Karpas-422 (cell line): Measurements from ENCODE around the gene TRAF6. TPM values are rescaled to one million over a fixed set of nuclear protein-coding genes. Genes with fewer than 3 reads are reported as not detected.
A peak's percentile ranks its signal among the peaks of the same experiment; 100 is the strongest.
"Not testable (repeated sequence)": the region's sequence is repeated elsewhere in the genome, so short reads cannot be mapped to it uniquely, and the experiment has no call there.

Experiments used
- DNase-seq: peaks from one replicate; pipeline ENCODE4 v3.0.0-alpha.2; 2015
- H2AFZ ChIP-seq: fragments of 200-600 bp; sonication (generic); 2 replicates; pipeline ENCODE4 v1.6.1; 2014; ENCODE audit warnings: antibody characterized with exemption, low read length, mixed read lengths
- H3K27ac ChIP-seq: fragments of 200-600 bp; sonication (generic); 2 replicates; pipeline ENCODE4 v1.5.1; 2014; ENCODE audit warnings: mild to moderate bottlenecking, low read length, moderate library complexity
- H3K27me3 ChIP-seq: fragments of 200-600 bp; sonication (generic); 2 replicates; pipeline ENCODE4 v1.6.1; 2014; ENCODE audit warnings: low read length, mixed read lengths
- H3K36me3 ChIP-seq: fragments of 200-600 bp; sonication (generic); 2 replicates; pipeline ENCODE4 v1.6.1; 2014; ENCODE audit warnings: low read length, mixed read lengths; ENCODE audit not compliant: insufficient read depth
- H3K4me1 ChIP-seq: fragments of 200-600 bp; sonication (generic); 2 replicates; pipeline ENCODE4 v1.6.1; 2014; ENCODE audit warnings: mild to moderate bottlenecking, low read length, mixed read lengths
- H3K4me2 ChIP-seq: fragments of 200-600 bp; sonication (generic); 2 replicates; pipeline ENCODE4 v1.6.1; 2014; ENCODE audit warnings: low read length, low read depth, mild to moderate bottlenecking; ENCODE audit not compliant: poor library complexity, severe bottlenecking
- H3K4me3 ChIP-seq: fragments of 200-600 bp; sonication (generic); 2 replicates; pipeline ENCODE4 v1.5.1; 2014; ENCODE audit warnings: mild to moderate bottlenecking, antibody characterized with exemption, low read length, mixed read lengths
- H3K79me2 ChIP-seq: fragments of 200-600 bp; sonication (generic); 2 replicates; pipeline ENCODE4 v1.6.1; 2014; ENCODE audit warnings: mild to moderate bottlenecking, low read length, mixed read lengths
- H3K9ac ChIP-seq: fragments of 200-600 bp; sonication (generic); 2 replicates; pipeline ENCODE4 v1.6.0; 2014; ENCODE audit warnings: low read length
- H3K9me2 ChIP-seq: fragments of 200-600 bp; sonication (generic), shearing (Covaris generic); replicated peaks from 2 replicates; pipeline ENCODE4 v1.6.0; 2014; ENCODE audit warnings: mild to moderate bottlenecking, low read length, moderate library complexity; ENCODE audit not compliant: insufficient read depth
- H3K9me3 ChIP-seq: fragments of 300-700, 200-600 bp; sonication (generic); 2 replicates; pipeline ENCODE4 v1.6.1; 2014; ENCODE audit warnings: low read length, mixed read lengths
- H4K20me1 ChIP-seq: fragments of 200-600 bp; sonication (generic); 2 replicates; pipeline ENCODE4 v1.6.1; 2014; ENCODE audit warnings: mild to moderate bottlenecking, antibody characterized with exemption, low read length, low read depth; ENCODE audit not compliant: insufficient read depth
- total RNA-seq: library from RNA; depleted of rRNA; stranded (reverse); fragments of >200 nt; shearing (Covaris generic); gene quantifications from 2 replicates; pipeline ENCODE4 v1.2.3, GENCODE V29; 2014; ENCODE audit warnings: low replicate concordance; rRNA removed

Gene TRAF6
- total RNA-seq: 8.7 and 13.2 TPM in 2 replicates

GRCh38 chr11:36509694-36510593 is at the start of gene TRAF6:
TRAF6 (minus strand) TSS chr11:36510272; CDS start chr11:36501515, 8,757 bp downstream.
- peak within 1 kb of the TSS; percentile 94 for H3K9ac ChIP-seq

GRCh38 chr11:36558571-36559413 is 48.7 kb upstream of the TRAF6 start:
- Histone ChIP-seq H3K36me3 (no peaks in the 10 kb centered on the region), H4K20me1 (no peaks in the 10 kb centered on the region), H3K4me1 (no peaks in the 10 kb centered on the region), H3K4me3 (no peak overlapping the region), H3K27me3 (no peaks in the 10 kb centered on the region), H3K4me2 (no peak overlapping the region), H3K27ac (no peak overlapping the region), H3K9ac (no peak overlapping the region), H2AFZ (no peak overlapping the region), H3K9me2 (no peaks in the 10 kb centered on the region), H3K9me3 (no peaks in the 10 kb centered on the region), H3K79me2 (no peaks in the 10 kb centered on the region)
- DNase-seq: no peak

More at GRCh38 chr11:36509694-36510593, at the start of gene TRAF6:
- peak within 1 kb of the TSS; percentile 98 for H2AFZ ChIP-seq
- H3K4me2 ChIP-seq: peak within 1 kb of the TSS; percentile 77
- no peak within 1 kb of the TSS for H3K27ac ChIP-seq
- no peaks in the 10 kb centered on the region for H3K27me3 ChIP-seq
- H3K36me3 ChIP-seq: no peaks in the 10 kb centered on the region
- H3K9me3 ChIP-seq: no peaks in the 10 kb centered on the region
- H3K9me2 ChIP-seq: no peaks in the 10 kb centered on the region
- H3K79me2 ChIP-seq: peaks cover 42% of the 10 kb centered on the region
- H3K4me1 ChIP-seq: peaks cover 13% of the 10 kb centered on the region
- H3K4me3 ChIP-seq: peak within 1 kb of the TSS; percentile 98
- DNase-seq: peak; percentile 95
- H4K20me1 ChIP-seq: peaks cover 4% of the 10 kb centered on the region

- H3K79me2 ChIP-seq: no peaks in the 10 kb centered on the region
- no peak overlapping the region for H2AFZ ChIP-seq
- H3K9me3 ChIP-seq: no peaks in the 10 kb centered on the region
- H3K27ac ChIP-seq: no peak overlapping the region
- H3K36me3 ChIP-seq: no peaks in the 10 kb centered on the region
- H3K4me3 ChIP-seq: no peak overlapping the region
- no peak overlapping the region for H3K4me2 ChIP-seq
- H3K4me1 ChIP-seq: no peaks in the 10 kb centered on the region
- H3K27me3 ChIP-seq: no peaks in the 10 kb centered on the region
- no peaks in the 10 kb centered on the region for H3K9me2 ChIP-seq
- DNase-seq: no peak
- H4K20me1 ChIP-seq: no peaks in the 10 kb centered on the region
- H3K9ac ChIP-seq: no peak overlapping the region
Observed at GRCh38 chr11:36557991-36558390, 47.9 kb upstream of the TRAF6 start.

- not testable (repeated sequence) for H3K36me3 ChIP-seq, H3K9ac ChIP-seq, H3K9me2 ChIP-seq, H3K4me1 ChIP-seq, H3K79me2 ChIP-seq, H3K27ac ChIP-seq, H4K20me1 ChIP-seq, H2AFZ ChIP-seq, H3K27me3 ChIP-seq, H3K4me3 ChIP-seq, H3K4me2 ChIP-seq, H3K9me3 ChIP-seq, DNase-seq
Observed at GRCh38 chr11:36557390-36557789, 47.3 kb upstream of the TRAF6 start.

- Histone ChIP-seq H3K9ac (no peak overlapping the region), H3K79me2 (no peaks in the 10 kb centered on the region), H3K27me3 (no peaks in the 10 kb centered on the region), H3K4me3 (no peak overlapping the region), H3K36me3 (no peaks in the 10 kb centered on the region), H3K27ac (no peak overlapping the region), H2AFZ (no peak overlapping the region), H3K4me1 (no peaks in the 10 kb centered on the region), H3K4me2 (no peak overlapping the region), H3K9me3 (no peaks in the 10 kb centered on the region), H3K9me2 (no peaks in the 10 kb centered on the region), H4K20me1 (no peaks in the 10 kb centered on the region)
- DNase-seq: no peak
Observed at GRCh38 chr11:36550385-36551115, 40.5 kb upstream of the TRAF6 start.

- Histone ChIP-seq H3K4me3 (no peak overlapping the region), H3K9ac (no peak overlapping the region), H2AFZ (no peak overlapping the region), H3K9me3 (no peaks in the 10 kb centered on the region), H3K9me2 (no peaks in the 10 kb centered on the region), H4K20me1 (no peaks in the 10 kb centered on the region), H3K27ac (no peak overlapping the region), H3K79me2 (no peaks in the 10 kb centered on the region), H3K36me3 (no peaks in the 10 kb centered on the region), H3K4me1 (no peaks in the 10 kb centered on the region), H3K27me3 (no peaks in the 10 kb centered on the region), H3K4me2 (no peak overlapping the region)
- DNase-seq: peak; percentile 48
Observed at GRCh38 chr11:36540998-36541397, 30.9 kb upstream of the TRAF6 start.

- Histone ChIP-seq H4K20me1 (no peaks in the 10 kb centered on the region), H3K9ac (no peak overlapping the region), H3K4me3 (no peak overlapping the region), H3K79me2 (no peaks in the 10 kb centered on the region), H3K9me3 (no peaks in the 10 kb centered on the region), H3K9me2 (no peaks in the 10 kb centered on the region), H3K27me3 (no peaks in the 10 kb centered on the region), H3K4me1 (no peaks in the 10 kb centered on the region), H3K36me3 (no peaks in the 10 kb centered on the region), H3K4me2 (no peak overlapping the region), H2AFZ (no peak overlapping the region), H3K27ac (no peak overlapping the region)
- no peak for DNase-seq
Observed at GRCh38 chr11:36534276-36534840, 24.3 kb upstream of the TRAF6 start.
